Stomach smooth muscle (tissue), 2 donors: ENCODE data around the gene PSMD4.

Experiments used
- H3K27ac ChIP-seq: one replicate; pipeline ENCODE4 v1.7.0; 2013; ENCODE audit warnings: mild to moderate bottlenecking, low read length, inconsistent platforms
- H3K27me3 ChIP-seq, 2 donors: one replicate each; pipeline ENCODE4 v1.7.0; 2013; ENCODE audit warnings: low read length in 2 of 2; ENCODE audit not compliant: insufficient read depth in 2 of 2, control insufficient read depth in 1 of 2
- H3K36me3 ChIP-seq, 2 donors: one replicate each; pipeline ENCODE4 v1.7.0; 2013; ENCODE audit warnings: low read length in 2 of 2; ENCODE audit not compliant: control insufficient read depth in 2 of 2, insufficient read depth in 2 of 2
- H3K4me1 ChIP-seq: one replicate; pipeline ENCODE4 v1.7.0; 2013; ENCODE audit warnings: low read length; ENCODE audit not compliant: control insufficient read depth, insufficient read depth
- H3K4me3 ChIP-seq, 2 donors: one replicate each; pipeline ENCODE4 v1.7.0; 2013; ENCODE audit warnings: low read length in 2 of 2
- H3K9ac ChIP-seq, 2 donors: one replicate each; pipeline ENCODE4 v1.7.0; 2013; ENCODE audit warnings: low read length in 2 of 2, mild to moderate bottlenecking in 1 of 2
- H3K9me3 ChIP-seq, 2 donors: one replicate each; pipeline ENCODE4 v1.7.0; 2013; ENCODE audit warnings: low read length in 2 of 2; ENCODE audit not compliant: control insufficient read depth in 2 of 2
- donor health status: healthy.
- donor health status: Pancreatic carcinoma.

PSMD4 gene

GRCh38 chr1:151287767-151288500, 33.4 kb downstream of the PSMD4 start:
- Histone ChIP-seq H3K4me3 (no peak overlapping the region), H3K4me1 (peaks cover 22% of the 10 kb centered on the region), H3K27ac (no peak overlapping the region), H3K9me3 (no peaks in the 10 kb centered on the region), H3K27me3 (no peaks in the 10 kb centered on the region), H3K36me3 (peaks cover 48 to 54% of the 10 kb centered on the region in 2 donors), H3K9ac (no peak overlapping the region)

GRCh38 chr1:151288502-151288901, 34.0 kb downstream of the PSMD4 start:
- H3K4me1 ChIP-seq: peaks cover 16% of the 10 kb centered on the region
- peaks cover 53 to 60% of the 10 kb centered on the region in 2 donors for H3K36me3 ChIP-seq
- H3K27ac ChIP-seq: no peak overlapping the region

GRCh38 chr1:151289080-151289935, 34.8 kb downstream of the PSMD4 start:
- no peak overlapping the region for H3K27ac ChIP-seq
- H3K36me3 ChIP-seq: peaks cover 60 to 67% of the 10 kb centered on the region in 2 donors

More at GRCh38 chr1:151288502-151288901, 34.0 kb downstream of the PSMD4 start:
- no peak overlapping the region for H3K4me3 ChIP-seq
- H3K27me3 ChIP-seq: no peaks in the 10 kb centered on the region
- H3K9me3 ChIP-seq: no peaks in the 10 kb centered on the region
- H3K9ac ChIP-seq: no peak overlapping the region

GRCh38 chr1:151289991-151290708, 35.6 kb downstream of the PSMD4 start:
- peaks cover 67 to 75% of the 10 kb centered on the region in 2 donors for H3K36me3 ChIP-seq

More at GRCh38 chr1:151289080-151289935, 34.8 kb downstream of the PSMD4 start:
- H3K27me3 ChIP-seq: no peaks in the 10 kb centered on the region
- no peaks in the 10 kb centered on the region for H3K9me3 ChIP-seq
- H3K4me1 ChIP-seq: peaks cover 8% of the 10 kb centered on the region
- no peak overlapping the region for H3K9ac ChIP-seq
- H3K4me3 ChIP-seq: no peak overlapping the region

GRCh38 chr1:151290709-151291303, 36.3 kb downstream of the PSMD4 start:
- Histone ChIP-seq H3K9ac (no peak overlapping the region), H3K27ac (no peak overlapping the region), H3K36me3 (peaks cover 69 to 79% of the 10 kb centered on the region in 2 donors), H3K9me3 (no peaks in the 10 kb centered on the region), H3K27me3 (no peaks in the 10 kb centered on the region), H3K4me3 (no peak overlapping the region), H3K4me1 (peaks cover 4% of the 10 kb centered on the region)

More at GRCh38 chr1:151289991-151290708, 35.6 kb downstream of the PSMD4 start:
- Histone ChIP-seq H3K27ac (no peak overlapping the region), H3K9me3 (no peaks in the 10 kb centered on the region), H3K27me3 (no peaks in the 10 kb centered on the region), H3K9ac (no peak overlapping the region), H3K4me3 (no peak overlapping the region), H3K4me1 (peaks cover 4% of the 10 kb centered on the region)

GRCh38 chr1:151292207-151293030, 37.9 kb downstream of the PSMD4 start:
- Histone ChIP-seq H3K4me1 (peaks cover 4% of the 10 kb centered on the region), H3K36me3 (peaks cover 59 to 71% of the 10 kb centered on the region in 2 donors), H3K9ac (no peak overlapping the region), H3K9me3 (no peaks in the 10 kb centered on the region), H3K27ac (no peak overlapping the region), H3K4me3 (no peak overlapping the region), H3K27me3 (no peaks in the 10 kb centered on the region)

- no peak overlapping the region for H3K9ac ChIP-seq
- H3K4me3 ChIP-seq: no peak overlapping the region
- no peak overlapping the region for H3K27ac ChIP-seq
- no peaks in the 10 kb centered on the region for H3K27me3 ChIP-seq
- peaks cover 4% of the 10 kb centered on the region for H3K4me1 ChIP-seq
- peaks cover 58 to 71% of the 10 kb centered on the region in 2 donors for H3K36me3 ChIP-seq
- no peaks in the 10 kb centered on the region for H3K9me3 ChIP-seq
Measured at GRCh38 chr1:151293093-151293492, 38.6 kb downstream of the PSMD4 start.

- Histone ChIP-seq H3K27me3 (no peaks in the 10 kb centered on the region), H3K36me3 (peaks cover 63 to 73% of the 10 kb centered on the region in 2 donors)
Measured at GRCh38 chr1:151294742-151295462, 40.4 kb downstream of the PSMD4 start.

GRCh38 chr1:151309811-151310323, 55.3 kb downstream of the PSMD4 start:
- Histone ChIP-seq H3K4me1 (peaks cover 49% of the 10 kb centered on the region), H3K9ac (peak overlapping the region; percentile 12 to 36), H3K27me3 (no peaks in the 10 kb centered on the region), H3K9me3 (no peaks in the 10 kb centered on the region), H3K36me3 (peaks cover 49 to 59% of the 10 kb centered on the region in 2 donors), H3K4me3 (no peak overlapping the region), H3K27ac (peak overlapping the region; percentile 76)

More at GRCh38 chr1:151294742-151295462, 40.4 kb downstream of the PSMD4 start:
- Histone ChIP-seq H3K4me3 (no peak overlapping the region), H3K27ac (no peak overlapping the region), H3K9me3 (no peaks in the 10 kb centered on the region), H3K4me1 (no peaks in the 10 kb centered on the region), H3K9ac (peak overlapping the region in 1 of 2 donors; percentile 22)
